ENCODE data around the gene ARHGAP28.
"Not testable (repeated sequence)": the region's sequence is repeated elsewhere in the genome, so short reads cannot be mapped to it uniquely, and the experiment has no call there.

Gene ARHGAP28

GRCh38 chr18:6835345-6835744 lies 105.8 kb downstream of the ARHGAP28 start:
- no peak for DNase-seq (ENCODE audit: extremely low read depth, low read depth)
- no peak for TF ChIP-seq CTCF (IDR thresholded peaks at IDR 0.05; ENCODE audit: low read depth, low read length)

- DNase-seq (ENCODE audit: extremely low read depth, low read depth), result no peak
- TF ChIP-seq CTCF (IDR thresholded peaks at IDR 0.05; ENCODE audit: low read depth, low read length), result no peak
Measured at GRCh38 chr18:6836331-6836730, 106.8 kb downstream of the ARHGAP28 start.

DNA sequence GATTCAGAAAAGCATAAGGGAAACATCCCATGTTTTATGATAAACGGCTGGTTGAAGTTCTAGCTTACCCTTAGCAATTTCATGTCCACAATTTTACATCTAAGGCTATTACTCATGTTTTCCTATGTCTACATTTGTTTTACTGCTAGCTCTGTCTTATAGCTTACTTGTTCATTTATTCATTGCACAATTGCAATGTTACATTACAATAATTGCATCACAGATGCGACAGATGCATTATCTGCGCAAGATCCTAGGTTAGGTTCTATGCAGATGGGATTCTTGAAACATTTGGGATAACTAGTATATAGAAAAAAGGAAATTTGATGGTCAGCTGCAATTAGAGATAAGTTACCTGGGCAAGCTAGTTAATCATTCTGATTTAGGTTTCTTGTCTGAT lies 108.4 kb downstream of the ARHGAP28 start:
- TF ChIP-seq CTCF (IDR thresholded peaks at IDR 0.05; ENCODE audit: low read depth, low read length), result no peak
- DNase-seq (ENCODE audit: extremely low read depth, low read depth), result no peak

GRCh38 chr18:6842081-6842480 lies 112.6 kb downstream of the ARHGAP28 start:
- no peak for DNase-seq (ENCODE audit: extremely low read depth, low read depth)
- TF ChIP-seq CTCF (IDR thresholded peaks at IDR 0.05; ENCODE audit: low read depth, low read length), result no peak

DNA sequence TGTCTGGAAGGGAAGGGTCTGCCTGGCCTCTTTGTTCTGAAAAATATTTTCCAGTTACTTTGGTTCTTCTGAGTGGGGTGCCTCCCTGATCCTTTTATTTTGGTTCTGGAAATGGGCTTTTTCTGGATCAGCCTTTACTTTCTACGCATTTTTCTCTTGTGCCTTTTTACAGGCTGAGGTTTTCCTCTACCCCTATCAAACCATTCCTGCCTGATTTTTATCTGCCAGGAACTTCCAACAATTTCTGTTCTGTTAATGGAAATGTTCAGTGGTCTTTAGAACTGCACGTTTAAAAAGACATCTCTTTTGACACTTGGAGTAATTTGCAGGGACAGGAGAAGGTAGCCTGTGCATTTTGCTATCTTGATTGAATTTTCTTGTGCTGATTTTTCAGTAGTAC lies 113.8 kb downstream of the ARHGAP28 start:
- TF ChIP-seq CTCF (IDR thresholded peaks at IDR 0.05; ENCODE audit: low read depth, low read length), result no peak
- no peak for DNase-seq (ENCODE audit: extremely low read depth, low read depth)

DNA sequence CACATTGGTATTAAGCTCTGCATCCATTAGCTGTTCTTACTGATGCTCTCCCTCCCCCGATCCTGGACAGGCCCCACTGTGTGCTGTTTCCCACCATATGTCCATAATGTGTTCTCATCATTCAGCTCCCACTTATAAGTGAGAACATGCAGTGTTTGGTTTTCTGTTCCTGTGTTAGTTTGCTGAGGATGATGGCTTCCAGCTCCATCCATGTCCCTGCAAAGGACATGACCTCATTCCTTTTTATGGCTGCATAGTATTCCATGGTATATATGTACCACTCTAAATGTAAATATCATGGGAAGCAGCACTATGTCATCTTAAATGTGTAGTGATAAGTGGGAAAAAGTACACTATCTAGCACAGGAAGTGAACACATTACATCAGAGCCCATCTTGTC lies 116.0 kb downstream of the ARHGAP28 start:
- not testable (repeated sequence) for DNase-seq (ENCODE audit: extremely low read depth, low read depth)

DNA sequence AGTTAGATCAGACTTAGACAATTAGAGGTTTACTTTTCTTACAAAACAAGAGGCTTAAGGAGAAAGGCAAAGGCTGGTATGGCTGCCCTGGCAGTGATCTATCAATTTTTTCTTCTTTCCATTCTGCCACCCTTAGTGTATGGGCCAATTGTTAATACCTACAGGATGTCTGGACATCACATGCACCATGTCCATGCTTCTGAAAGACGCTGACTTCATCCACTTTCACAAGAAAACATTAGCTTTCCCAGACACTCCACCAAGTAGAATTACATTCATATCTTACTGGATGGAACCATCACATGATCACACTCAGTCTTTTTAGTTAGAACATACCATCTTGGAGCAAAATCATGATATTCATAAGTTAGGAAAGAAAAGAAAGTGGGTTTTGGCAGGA lies 120.9 kb downstream of the ARHGAP28 start:
- no peak for TF ChIP-seq CTCF (IDR thresholded peaks at IDR 0.05; ENCODE audit: low read depth, low read length)
- no peak for DNase-seq (ENCODE audit: extremely low read depth, low read depth)

GRCh38 chr18:6851480-6851879 lies 122.0 kb downstream of the ARHGAP28 start:
- no peak for TF ChIP-seq CTCF (IDR thresholded peaks at IDR 0.05; ENCODE audit: low read depth, low read length)
- DNase-seq (ENCODE audit: extremely low read depth, low read depth), result no peak

Data from AG09319 (cell line).